Keratinocyte (primary cell): ENCODE data around the gene TSGA10. TPM values are rescaled to one million over a fixed set of nuclear protein-coding genes. Genes with fewer than 3 reads are reported as not detected.

ENCODE experiments used
- DNase-seq: peaks from one replicate; pipeline ENCODE4 v3.0.0-alpha.2; 2011; ENCODE audit warnings: low read depth, missing footprints, low spot score
- FAIRE-seq: peaks from 2 replicates; lab custom pipeline; 2011; peaks lifted over from hg19 to GRCh38; lab: Jason Lieb, UNC
- H2AFZ ChIP-seq: 2 replicates; pipeline ENCODE4 v1.6.0; 2012; ENCODE audit warnings: low read length, control low read depth, inconsistent platforms; ENCODE audit not compliant: control insufficient read depth
- H3K27ac ChIP-seq: 2 replicates; pipeline ENCODE4 v1.5.1; 2011; ENCODE audit warnings: low read length; ENCODE audit not compliant: control insufficient read depth, insufficient read depth
- H3K27me3 ChIP-seq: 3 replicates; pipeline ENCODE4 v1.6.0; 2011; ENCODE audit warnings: low read length; ENCODE audit not compliant: control insufficient read depth, insufficient read depth; ENCODE audit errors: extremely low read depth
- H3K36me3 ChIP-seq, 2 experiments: 2 replicates in 1 of 2; 3 replicates in 1 of 2; pipeline ENCODE4 v1.5.1; 2011; ENCODE audit warnings: low read length in 2 of 2, mild to moderate bottlenecking in 1 of 2; ENCODE audit not compliant: control insufficient read depth in 2 of 2, insufficient read depth in 2 of 2; ENCODE audit errors: extremely low read depth in 1 of 2
- H3K4me1 ChIP-seq: 3 replicates; pipeline ENCODE4 v1.5.1; 2011; ENCODE audit warnings: low read length; ENCODE audit not compliant: control insufficient read depth, insufficient read depth; ENCODE audit errors: extremely low read depth
- H3K4me2 ChIP-seq: 3 replicates; pipeline ENCODE4 v1.6.0; 2011; ENCODE audit warnings: low read depth, low read length; ENCODE audit not compliant: control insufficient read depth, insufficient read depth; ENCODE audit errors: extremely low read depth
- H3K4me3 ChIP-seq, 3 experiments: fragments of 200-600 bp in 1 of 3; sonication (generic) in 1 of 3; 2 replicates in 2 of 3; 3 replicates in 1 of 3; pipeline ENCODE4 v1.5.1; 2011 to 2016; ENCODE audit warnings: low read length in 3 of 3, mild to moderate bottlenecking in 3 of 3, control low read depth in 2 of 3, inconsistent platforms in 1 of 3, low read depth in 1 of 3, mixed read lengths in 1 of 3, mixed run types in 1 of 3, moderate library complexity in 1 of 3; ENCODE audit not compliant: control insufficient read depth in 2 of 3, insufficient read depth in 2 of 3; ENCODE audit errors: extremely low read depth in 1 of 3
- H3K79me2 ChIP-seq: 2 replicates; pipeline ENCODE4 v1.6.0; 2012; ENCODE audit warnings: low read length; ENCODE audit not compliant: control insufficient read depth, insufficient read depth
- H3K9ac ChIP-seq: 3 replicates; pipeline ENCODE4 v1.6.0; 2011; ENCODE audit warnings: low read length; ENCODE audit not compliant: control insufficient read depth, insufficient read depth; ENCODE audit errors: extremely low read depth
- H3K9me1 ChIP-seq: 3 replicates; pipeline ENCODE4 v1.6.0; 2011; ENCODE audit warnings: low read length; ENCODE audit not compliant: control insufficient read depth, insufficient read depth; ENCODE audit errors: extremely low read depth
- H3K9me3 ChIP-seq: 2 replicates; pipeline ENCODE4 v1.5.1; 2012; ENCODE audit warnings: low read depth, low read length; ENCODE audit not compliant: control insufficient read depth
- H4K20me1 ChIP-seq: 3 replicates; pipeline ENCODE4 v1.6.0; 2011; ENCODE audit warnings: low read length; ENCODE audit not compliant: control insufficient read depth, insufficient read depth; ENCODE audit errors: extremely low read depth
- EZH2 ChIP-seq: IDR thresholded peaks from one replicate; pipeline ENCODE4 v1.6.1; 2012; ENCODE audit warnings: inconsistent platforms, mild to moderate bottlenecking, low read length, moderate library complexity
- dilution Hi-C: fragments of 300-500 bp; cut with MboI; formaldehyde crosslinking; loops from one replicate; pipeline ENCODE4 v1.7.0; 2020; ENCODE audit warnings: low sequenced_read_pairs; ENCODE audit not compliant: extremely low pct_ligation_motif_present
- polyA plus RNA-seq, 5 experiments: library from polyadenylated mRNA; depleted of rRNA in 3 of 5; stranded (reverse) in 3 of 5; stranded (forward) in 1 of 5; unstranded in 1 of 5; fragments of >200 nt; gene quantifications; 1 replicate in 1 of 5; 2 replicates in 3 of 5; 3 replicates in 1 of 5; pipeline versions ENCODE4 v1.2.1 to v1.2.3, GENCODE V29; 2011 to 2012; ENCODE audit warnings: missing spikeins in 2 of 5, low read depth in 1 of 5, low replicate concordance in 1 of 5
- TF ChIP-seq, protein P1 (sequence below), 3 experiments: IDR thresholded peaks in 1 of 3; conservative IDR thresholded peaks in 1 of 3; optimal IDR thresholded peaks in 1 of 3; 2 replicates in 2 of 3; 3 replicates in 1 of 3; pipeline versions ENCODE3 to v1.5.1; 2011; ENCODE audit warnings: low read length in 3 of 3, mild to moderate bottlenecking in 3 of 3, moderate library complexity in 2 of 3, control low read depth in 1 of 3, inconsistent platforms in 1 of 3; ENCODE audit not compliant: insufficient read depth in 2 of 3; ENCODE audit errors: extremely low read depth in 1 of 3

Gene TSGA10
- polyA plus RNA-seq, 1 donor (not counting 4 experiments of a cell fraction or from before 2014, with no cell fraction given) = 2.4 TPM

GRCh38 chr2:99111945-99112344 lies 42.8 kb downstream of the TSGA10 start:
- Histone ChIP-seq H3K9me3 (no peaks in the 10 kb centered on the region), H4K20me1 (no peaks in the 10 kb centered on the region), H3K4me1 (no peaks in the 10 kb centered on the region), H3K9ac (no peak overlapping the region), H3K4me2 (no peak overlapping the region), H3K27me3 (no peaks in the 10 kb centered on the region), H3K9me1 (no peaks in the 10 kb centered on the region), H3K79me2 (no peaks in the 10 kb centered on the region), H3K27ac (no peak overlapping the region), H3K4me3 (no peak overlapping the region), H2AFZ (no peak overlapping the region), H3K36me3 (no peaks in the 10 kb centered on the region)
- dilution Hi-C loops = no loop called here
- TF ChIP-seq, protein P1, sequence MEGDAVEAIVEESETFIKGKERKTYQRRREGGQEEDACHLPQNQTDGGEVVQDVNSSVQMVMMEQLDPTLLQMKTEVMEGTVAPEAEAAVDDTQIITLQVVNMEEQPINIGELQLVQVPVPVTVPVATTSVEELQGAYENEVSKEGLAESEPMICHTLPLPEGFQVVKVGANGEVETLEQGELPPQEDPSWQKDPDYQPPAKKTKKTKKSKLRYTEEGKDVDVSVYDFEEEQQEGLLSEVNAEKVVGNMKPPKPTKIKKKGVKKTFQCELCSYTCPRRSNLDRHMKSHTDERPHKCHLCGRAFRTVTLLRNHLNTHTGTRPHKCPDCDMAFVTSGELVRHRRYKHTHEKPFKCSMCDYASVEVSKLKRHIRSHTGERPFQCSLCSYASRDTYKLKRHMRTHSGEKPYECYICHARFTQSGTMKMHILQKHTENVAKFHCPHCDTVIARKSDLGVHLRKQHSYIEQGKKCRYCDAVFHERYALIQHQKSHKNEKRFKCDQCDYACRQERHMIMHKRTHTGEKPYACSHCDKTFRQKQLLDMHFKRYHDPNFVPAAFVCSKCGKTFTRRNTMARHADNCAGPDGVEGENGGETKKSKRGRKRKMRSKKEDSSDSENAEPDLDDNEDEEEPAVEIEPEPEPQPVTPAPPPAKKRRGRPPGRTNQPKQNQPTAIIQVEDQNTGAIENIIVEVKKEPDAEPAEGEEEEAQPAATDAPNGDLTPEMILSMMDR (optimal IDR thresholded peaks at IDR 0.05 in 1 of 3, IDR thresholded peaks at IDR 0.05 in 1 of 3, conservative IDR thresholded peaks at IDR 0.05 in 1 of 3; ENCODE audit: extremely low read depth in 1 of 3, insufficient read depth in 2 of 3, low read length in 3 of 3) = no peak
- FAIRE-seq (no peak), DNase-seq (no peak)

DNA sequence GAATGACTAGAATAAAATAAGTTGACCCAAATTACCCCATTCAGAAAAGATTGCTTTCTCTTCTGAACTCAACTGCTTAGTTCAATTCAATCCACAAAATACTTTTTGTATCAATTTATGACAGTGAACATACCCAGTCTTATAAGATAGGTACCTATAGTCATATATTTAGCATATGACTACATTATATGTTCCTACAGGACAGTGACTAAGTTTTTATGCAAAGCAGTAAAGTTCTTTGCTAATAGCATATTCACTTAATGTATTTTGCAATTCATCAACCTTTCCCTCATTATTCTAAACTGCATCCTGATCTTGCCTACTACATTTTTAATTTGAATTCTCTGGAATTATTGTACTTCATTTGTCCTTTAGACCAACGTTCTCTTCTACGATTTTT lies 43.5 kb downstream of the TSGA10 start:
- DNase-seq = no peak
- no peaks in the 10 kb centered on the region for H3K79me2 ChIP-seq
- H2AFZ ChIP-seq = no peak overlapping the region
- no peaks in the 10 kb centered on the region for H4K20me1 ChIP-seq
- no peaks in the 10 kb centered on the region for H3K27me3 ChIP-seq
- H3K4me1 ChIP-seq = no peaks in the 10 kb centered on the region
- no peak overlapping the region for H3K4me3 ChIP-seq
- H3K9me1 ChIP-seq = no peaks in the 10 kb centered on the region
- H3K4me2 ChIP-seq = no peak overlapping the region
- no peaks in the 10 kb centered on the region for H3K9me3 ChIP-seq
- H3K36me3 ChIP-seq = no peaks in the 10 kb centered on the region
- FAIRE-seq = no peak
- H3K27ac ChIP-seq = no peak overlapping the region
- no peak for TF ChIP-seq EZH2
- TF ChIP-seq, protein P1 (optimal IDR thresholded peaks at IDR 0.05 in 1 of 3, IDR thresholded peaks at IDR 0.05 in 1 of 3, conservative IDR thresholded peaks at IDR 0.05 in 1 of 3; ENCODE audit: extremely low read depth in 1 of 3, insufficient read depth in 2 of 3, low read length in 3 of 3) = no peak
- H3K9ac ChIP-seq = no peak overlapping the region
- dilution Hi-C loops = no loop called here
